Mammary epithelial cell (primary cell): ENCODE results near the gene ABHD3.

Experiments
- EZH2 ChIP-seq: IDR thresholded peaks from 2 replicates; pipeline ENCODE4 v1.6.1; 2012; ENCODE audit warnings: low read length, inconsistent platforms, borderline replicate concordance
- TF ChIP-seq, protein P1 (sequence below), 2 donors: IDR thresholded peaks in 1 of 2; conservative IDR thresholded peaks in 1 of 2; 2 replicates each; pipeline ENCODE4 v1.5.1; 2011 to 2012; ENCODE audit warnings: inconsistent platforms in 2 of 2, low read length in 2 of 2, mild to moderate bottlenecking in 2 of 2, control low read depth in 1 of 2, low read depth in 1 of 2; ENCODE audit not compliant: insufficient read depth in 1 of 2; ENCODE audit errors: extremely low read depth in 1 of 2

DNA sequence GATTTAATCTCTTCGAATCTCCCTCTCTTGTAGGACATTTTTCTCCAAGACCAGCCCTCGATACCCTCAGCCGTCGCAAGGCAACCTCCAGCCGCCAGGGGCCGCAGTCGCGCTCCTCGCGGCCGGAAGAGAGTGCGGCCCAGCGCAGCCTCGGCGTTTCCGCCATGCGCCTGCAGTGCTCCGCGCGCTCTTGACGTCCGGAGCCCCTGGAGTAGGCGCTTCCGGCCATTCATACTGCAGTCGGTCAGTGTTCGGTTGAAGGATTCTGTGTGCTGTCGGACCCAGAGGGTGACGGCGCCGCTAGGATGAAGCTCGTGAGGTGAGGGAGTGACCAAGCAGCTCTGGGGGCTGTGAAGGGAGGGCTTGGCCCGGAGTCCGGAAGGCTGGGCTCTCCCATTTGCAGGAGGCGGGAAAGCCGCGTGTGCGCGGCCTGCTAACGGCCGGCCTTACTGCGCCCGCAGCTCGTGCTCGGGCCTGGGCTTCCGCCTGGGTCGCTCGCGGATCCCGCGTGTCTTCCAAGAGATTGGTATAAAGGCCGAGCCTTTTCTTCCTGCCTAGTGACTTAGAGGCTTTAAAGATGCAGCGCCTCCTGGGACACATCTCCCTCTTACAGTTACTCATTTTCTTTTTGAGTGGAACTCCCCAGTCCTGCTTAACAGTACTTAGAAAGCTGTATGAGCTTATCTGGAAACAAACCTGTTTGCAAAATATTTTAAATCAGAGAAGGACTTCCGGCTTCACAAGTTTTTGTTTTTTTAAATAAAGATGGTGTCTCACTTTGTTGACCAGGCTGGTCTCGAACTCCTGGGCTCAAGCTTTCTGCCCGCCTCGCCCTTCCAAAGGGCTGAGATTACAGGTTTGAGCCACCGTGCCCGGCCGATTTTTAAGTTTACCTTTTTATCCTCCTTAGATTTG is 92.2 kb downstream of the ABHD3 start, which contains the start of gene SNRPD1:
- TF ChIP-seq, protein P1, sequence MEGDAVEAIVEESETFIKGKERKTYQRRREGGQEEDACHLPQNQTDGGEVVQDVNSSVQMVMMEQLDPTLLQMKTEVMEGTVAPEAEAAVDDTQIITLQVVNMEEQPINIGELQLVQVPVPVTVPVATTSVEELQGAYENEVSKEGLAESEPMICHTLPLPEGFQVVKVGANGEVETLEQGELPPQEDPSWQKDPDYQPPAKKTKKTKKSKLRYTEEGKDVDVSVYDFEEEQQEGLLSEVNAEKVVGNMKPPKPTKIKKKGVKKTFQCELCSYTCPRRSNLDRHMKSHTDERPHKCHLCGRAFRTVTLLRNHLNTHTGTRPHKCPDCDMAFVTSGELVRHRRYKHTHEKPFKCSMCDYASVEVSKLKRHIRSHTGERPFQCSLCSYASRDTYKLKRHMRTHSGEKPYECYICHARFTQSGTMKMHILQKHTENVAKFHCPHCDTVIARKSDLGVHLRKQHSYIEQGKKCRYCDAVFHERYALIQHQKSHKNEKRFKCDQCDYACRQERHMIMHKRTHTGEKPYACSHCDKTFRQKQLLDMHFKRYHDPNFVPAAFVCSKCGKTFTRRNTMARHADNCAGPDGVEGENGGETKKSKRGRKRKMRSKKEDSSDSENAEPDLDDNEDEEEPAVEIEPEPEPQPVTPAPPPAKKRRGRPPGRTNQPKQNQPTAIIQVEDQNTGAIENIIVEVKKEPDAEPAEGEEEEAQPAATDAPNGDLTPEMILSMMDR (conservative IDR thresholded peaks at IDR 0.05 in 1 of 2, IDR thresholded peaks at IDR 0.05 in 1 of 2; ENCODE audit: extremely low read depth in 1 of 2, insufficient read depth in 1 of 2, low read depth in 1 of 2, low read length in 2 of 2): peak; percentile 87 to 98
- no peak for TF ChIP-seq EZH2
